ENCODE results near the gene PRCP.

The PRCP gene

GRCh38 chr11:82776377-82776776, 123.9 kb downstream of the PRCP start:
- no peak for DNase-seq (ENCODE audit: low read depth)
- no peak overlapping the region for H3K4me3 ChIP-seq (ENCODE audit: low read depth, low read length)
- no peak for TF ChIP-seq CTCF (IDR thresholded peaks at IDR 0.05; ENCODE audit: control insufficient read depth, extremely low read depth, insufficient read depth)

- peak; percentile 11 for DNase-seq (ENCODE audit: low read depth)
- peak; percentile 96 for TF ChIP-seq CTCF (IDR thresholded peaks at IDR 0.05; ENCODE audit: control insufficient read depth, extremely low read depth, insufficient read depth)
- no peak overlapping the region for H3K4me3 ChIP-seq (ENCODE audit: low read depth, low read length)
Observed at GRCh38 chr11:82775736-82776346, 124.4 kb downstream of the PRCP start.

- TF ChIP-seq CTCF (IDR thresholded peaks at IDR 0.05; ENCODE audit: control insufficient read depth, extremely low read depth, insufficient read depth), result no peak
- H3K4me3 ChIP-seq (ENCODE audit: low read depth, low read length), result no peak overlapping the region
- DNase-seq (ENCODE audit: low read depth), result no peak
Observed at GRCh38 chr11:82775218-82775617, 125.0 kb downstream of the PRCP start.
